Measurements from ENCODE around the gene GLG1. TPM values are rescaled to one million over a fixed set of nuclear protein-coding genes. Genes with fewer than 3 reads are reported as not detected.

GLG1 gene
- total RNA-seq, 1 experiment from 2014 or later, result 237 TPM

DNA sequence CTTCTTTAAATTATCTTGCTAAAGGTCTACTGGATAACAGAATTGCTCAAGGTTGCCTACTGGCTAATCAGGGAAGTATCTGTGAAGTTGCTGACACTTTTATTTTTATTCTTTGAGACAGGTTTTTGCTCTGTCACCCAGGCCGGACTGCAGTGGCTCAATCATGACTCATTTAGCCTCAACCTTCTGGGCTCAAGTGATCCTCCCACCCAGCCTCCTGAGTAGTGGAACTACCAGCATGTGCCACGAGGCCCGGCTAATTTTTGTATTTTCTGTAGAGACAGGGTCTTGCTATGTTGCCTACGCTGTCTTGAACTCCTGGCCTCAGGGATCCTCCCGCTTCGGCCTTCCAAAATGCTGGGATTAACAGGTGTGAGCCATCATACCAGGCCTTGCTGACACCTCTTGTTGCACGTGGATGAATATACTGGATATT is 43.1 kb downstream of the GLG1 start:
- ChIA-PET CTCF (no interaction called here), RAD21 (ENCODE audit: low non-redundant PET in 1 of 2, low total read pairs in 2 of 2, uncharacterized antibody in 2 of 2, unreplicated experiment in 2 of 2) (no interaction called here), POLR2A (no interaction called here)
- DNase-seq (ENCODE audit: low read depth, low spot score), result peak; percentile 59
- Histone ChIP-seq H3K9me2 (ENCODE audit: insufficient read depth) (no peaks in the 10 kb centered on the region), H3K4me2 (ENCODE audit: low read length) (peak overlapping the region; percentile 67), H4K20me1 (ENCODE audit: insufficient read depth) (no peaks in the 10 kb centered on the region; the same call in 1 of the 2 replicates), H3K4me1 (ENCODE audit: control insufficient read depth in 1 of 2, insufficient read depth in 2 of 2, low read length in 2 of 2) (peaks cover 64 to 72% of the 10 kb centered on the region in 2 experiments), H3K4me3 (replicated peaks in 1 of 2; ENCODE audit: low read depth in 1 of 2, low read length in 2 of 2) (0 out of 4 replicates have a peak overlapping the region, but pooled peaks of 1 of the 2 experiments have one; percentile 3), H3K9me3 (ENCODE audit: control insufficient read depth in 1 of 2, insufficient read depth in 1 of 2, low read depth in 1 of 2, low read length in 2 of 2) (no peaks in the 10 kb centered on the region), H3K27me3 (ENCODE audit: insufficient read depth, low read length) (no peaks in the 10 kb centered on the region), H3K36me3 (ENCODE audit: control insufficient read depth in 1 of 2, insufficient read depth in 2 of 2, low read length in 2 of 2) (no peaks in the 10 kb centered on the region), H3K27ac (ENCODE audit: low read depth, low read length) (peak overlapping the region; percentile 44), H2AFZ (ENCODE audit: low read depth, low read length, poor library complexity, severe bottlenecking) (no peak overlapping the region), H3K79me2 (ENCODE audit: insufficient read depth, low read length) (peaks cover 98% of the 10 kb centered on the region), H3K9ac (ENCODE audit: low read length) (peak overlapping the region; percentile 48)
- intact Hi-C loops (cut with micrococcal nuclease), result loop anchor here (5.0 kb wide), 1 partner anchor 38 kb away; no protein-coding TSS in a partner anchor
- ATAC-seq, result peak; percentile 90
- BruUV-seq (replicated peaks), result no TSS peak
- no peak for TF ChIP-seq POLR2AphosphoS5 (IDR thresholded peaks at IDR 0.05; ENCODE audit: low read depth, low read length)
- peak; percentile 65 for TF ChIP-seq CEBPB (IDR thresholded peaks at IDR 0.05; ENCODE audit: low read depth)
- TF ChIP-seq SP1 (IDR thresholded peaks at IDR 0.05; ENCODE audit: low read depth), result peak; percentile 24; the same call in 1 of the 2 replicates
- no peak for TF ChIP-seq ATF3 (IDR thresholded peaks at IDR 0.05)
- no peak for TF ChIP-seq ELF1 (IDR thresholded peaks at IDR 0.05; ENCODE audit: borderline replicate concordance, low read depth)
- TF ChIP-seq EZH2 (IDR thresholded peaks at IDR 0.05), result no peak
- peak; percentile 77 for TF ChIP-seq FOSL1 (IDR thresholded peaks at IDR 0.05; ENCODE audit: low read depth)
- TF ChIP-seq, protein P1, sequence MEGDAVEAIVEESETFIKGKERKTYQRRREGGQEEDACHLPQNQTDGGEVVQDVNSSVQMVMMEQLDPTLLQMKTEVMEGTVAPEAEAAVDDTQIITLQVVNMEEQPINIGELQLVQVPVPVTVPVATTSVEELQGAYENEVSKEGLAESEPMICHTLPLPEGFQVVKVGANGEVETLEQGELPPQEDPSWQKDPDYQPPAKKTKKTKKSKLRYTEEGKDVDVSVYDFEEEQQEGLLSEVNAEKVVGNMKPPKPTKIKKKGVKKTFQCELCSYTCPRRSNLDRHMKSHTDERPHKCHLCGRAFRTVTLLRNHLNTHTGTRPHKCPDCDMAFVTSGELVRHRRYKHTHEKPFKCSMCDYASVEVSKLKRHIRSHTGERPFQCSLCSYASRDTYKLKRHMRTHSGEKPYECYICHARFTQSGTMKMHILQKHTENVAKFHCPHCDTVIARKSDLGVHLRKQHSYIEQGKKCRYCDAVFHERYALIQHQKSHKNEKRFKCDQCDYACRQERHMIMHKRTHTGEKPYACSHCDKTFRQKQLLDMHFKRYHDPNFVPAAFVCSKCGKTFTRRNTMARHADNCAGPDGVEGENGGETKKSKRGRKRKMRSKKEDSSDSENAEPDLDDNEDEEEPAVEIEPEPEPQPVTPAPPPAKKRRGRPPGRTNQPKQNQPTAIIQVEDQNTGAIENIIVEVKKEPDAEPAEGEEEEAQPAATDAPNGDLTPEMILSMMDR (IDR thresholded peaks at IDR 0.05 in 2 of 3, conservative IDR thresholded peaks at IDR 0.05 in 1 of 3; ENCODE audit: borderline replicate concordance in 1 of 3, insufficient read depth in 1 of 3, low read depth in 2 of 3, low read length in 2 of 3), result no peak
- TF ChIP-seq MAX (IDR thresholded peaks at IDR 0.05), result peak; percentile 91
- no peak for TF ChIP-seq SRF (IDR thresholded peaks at IDR 0.05; ENCODE audit: low read depth)
- no peak for TF ChIP-seq ZNF274 (IDR thresholded peaks at IDR 0.05; ENCODE audit: low read depth, low read length)
- TF ChIP-seq JUND (IDR thresholded peaks at IDR 0.05), result peak; percentile 77
- no peak for TF ChIP-seq SIN3A (IDR thresholded peaks at IDR 0.05; ENCODE audit: low read depth)
- TF ChIP-seq POLR2A (IDR thresholded peaks at IDR 0.05; ENCODE audit: borderline replicate concordance, extremely low read depth, insufficient read depth, insufficient read length), result no peak
- TF ChIP-seq TCF7L2 (IDR thresholded peaks at IDR 0.05; ENCODE audit: borderline replicate concordance, extremely low read depth, insufficient read depth, insufficient read length), result no peak
- TF ChIP-seq REST (IDR thresholded peaks at IDR 0.05; ENCODE audit: low read depth), result no peak
- no peak for TF ChIP-seq EZH2phosphoT487 (IDR thresholded peaks at IDR 0.05; ENCODE audit: borderline replicate concordance)
- no peak; the same call in 1 of the 2 replicates for TF ChIP-seq RAD21 (IDR thresholded peaks at IDR 0.05; ENCODE audit: low read depth)
- TF ChIP-seq ZFX (IDR thresholded peaks at IDR 0.05), result no peak
- TF ChIP-seq CBX3 (IDR thresholded peaks at IDR 0.05; ENCODE audit: low read depth), result peak; percentile 72; the same call in 1 of the 2 replicates
- no peak for TF ChIP-seq EGR1 (IDR thresholded peaks at IDR 0.05; ENCODE audit: low read depth)
- no peak for TF ChIP-seq ZBTB33 (IDR thresholded peaks at IDR 0.05; ENCODE audit: extremely low read depth, insufficient replicate concordance, low read length)
